ENCODE results near the gene OR2G3. TPM values are rescaled to one million over a fixed set of nuclear protein-coding genes. Genes with fewer than 3 reads are reported as not detected.

Gene OR2G3
- total RNA-seq, 1 donor from 2014 or later: not detected

DNA sequence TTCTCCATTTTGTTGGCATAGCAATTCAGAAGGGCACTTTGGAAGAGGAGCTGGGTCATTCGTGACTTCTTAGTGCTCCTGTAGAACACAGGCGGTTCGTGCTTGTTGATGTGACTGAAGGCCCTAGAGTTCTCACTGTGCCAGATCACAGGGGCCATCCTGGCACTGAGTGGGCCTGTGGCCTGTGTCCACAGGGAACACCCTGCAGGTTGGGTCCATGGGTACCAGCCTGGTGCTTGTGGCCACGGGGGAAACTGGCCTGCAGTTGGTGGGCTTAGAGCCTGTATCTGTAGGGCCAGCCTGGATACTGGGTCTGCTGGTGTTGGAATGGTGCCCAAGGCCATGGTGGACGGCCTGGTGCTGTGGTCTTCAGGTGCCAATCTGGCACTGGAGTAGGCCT, 9.2 kb downstream of the OR2G3 start:
- Mint-ChIP-seq H3K36me3 (ENCODE audit: low read depth) (no peaks in the 10 kb centered on the region), H3K4me1 (ENCODE audit: low read depth) (no peaks in the 10 kb centered on the region), H3K4me3 (ENCODE audit: unreplicated experiment) (no peak overlapping the region), H3K27me3 (ENCODE audit: low read depth) (no peaks in the 10 kb centered on the region), H3K27ac (ENCODE audit: unreplicated experiment) (no peak overlapping the region), H3K9me3 (ENCODE audit: low read depth) (peaks cover 19% of the 10 kb centered on the region)
- DNase-seq (ENCODE audit: low spot score): no peak
- TF ChIP-seq, protein P1, sequence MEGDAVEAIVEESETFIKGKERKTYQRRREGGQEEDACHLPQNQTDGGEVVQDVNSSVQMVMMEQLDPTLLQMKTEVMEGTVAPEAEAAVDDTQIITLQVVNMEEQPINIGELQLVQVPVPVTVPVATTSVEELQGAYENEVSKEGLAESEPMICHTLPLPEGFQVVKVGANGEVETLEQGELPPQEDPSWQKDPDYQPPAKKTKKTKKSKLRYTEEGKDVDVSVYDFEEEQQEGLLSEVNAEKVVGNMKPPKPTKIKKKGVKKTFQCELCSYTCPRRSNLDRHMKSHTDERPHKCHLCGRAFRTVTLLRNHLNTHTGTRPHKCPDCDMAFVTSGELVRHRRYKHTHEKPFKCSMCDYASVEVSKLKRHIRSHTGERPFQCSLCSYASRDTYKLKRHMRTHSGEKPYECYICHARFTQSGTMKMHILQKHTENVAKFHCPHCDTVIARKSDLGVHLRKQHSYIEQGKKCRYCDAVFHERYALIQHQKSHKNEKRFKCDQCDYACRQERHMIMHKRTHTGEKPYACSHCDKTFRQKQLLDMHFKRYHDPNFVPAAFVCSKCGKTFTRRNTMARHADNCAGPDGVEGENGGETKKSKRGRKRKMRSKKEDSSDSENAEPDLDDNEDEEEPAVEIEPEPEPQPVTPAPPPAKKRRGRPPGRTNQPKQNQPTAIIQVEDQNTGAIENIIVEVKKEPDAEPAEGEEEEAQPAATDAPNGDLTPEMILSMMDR (IDR thresholded peaks at IDR 0.05): no peak

DNA sequence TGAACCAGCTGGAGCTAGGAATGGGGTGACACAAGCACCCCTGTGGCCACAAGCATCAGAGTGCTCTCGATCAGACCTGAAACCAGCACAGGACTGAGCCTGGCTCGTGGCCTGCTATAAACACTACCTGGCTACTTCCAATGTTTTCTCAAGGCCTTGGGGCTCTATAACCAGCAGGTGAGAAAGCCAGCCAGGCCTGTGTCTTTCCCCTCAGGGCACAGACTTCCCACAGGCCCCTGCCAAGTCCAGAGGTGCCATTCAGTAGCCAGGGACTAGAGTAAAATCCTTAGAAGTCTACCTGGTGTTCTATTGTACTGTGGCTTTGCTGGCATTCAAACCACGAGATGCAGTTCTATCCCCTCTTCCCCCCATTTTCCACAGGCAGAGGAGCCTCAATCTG, 22.6 kb downstream of the OR2G3 start:
- H3K27me3 Mint-ChIP-seq (ENCODE audit: low read depth): no peaks in the 10 kb centered on the region
- H3K36me3 Mint-ChIP-seq (ENCODE audit: low read depth): no peaks in the 10 kb centered on the region
- DNase-seq (ENCODE audit: low spot score): no peak

GRCh38 chr1:247638011-247638410, 32.6 kb downstream of the OR2G3 start:
- no peak for DNase-seq (ENCODE audit: low spot score)
- Mint-ChIP-seq H3K4me3 (ENCODE audit: unreplicated experiment) (no peak overlapping the region), H3K27ac (ENCODE audit: unreplicated experiment) (no peak overlapping the region), H3K36me3 (ENCODE audit: low read depth) (no peaks in the 10 kb centered on the region), H3K27me3 (ENCODE audit: low read depth) (no peaks in the 10 kb centered on the region), H3K9me3 (ENCODE audit: low read depth) (peaks cover 31% of the 10 kb centered on the region), H3K4me1 (ENCODE audit: low read depth) (peaks cover 5% of the 10 kb centered on the region)
- TF ChIP-seq, protein P1 (IDR thresholded peaks at IDR 0.05): no peak

More for the DNA sequence above, 22.6 kb downstream of the OR2G3 start:
- TF ChIP-seq, protein P1 (IDR thresholded peaks at IDR 0.05): no peak
- Mint-ChIP-seq H3K4me3 (ENCODE audit: unreplicated experiment) (no peak overlapping the region), H3K27ac (ENCODE audit: unreplicated experiment) (no peak overlapping the region), H3K9me3 (ENCODE audit: low read depth) (peaks cover 31% of the 10 kb centered on the region), H3K4me1 (ENCODE audit: low read depth) (no peaks in the 10 kb centered on the region)

DNA sequence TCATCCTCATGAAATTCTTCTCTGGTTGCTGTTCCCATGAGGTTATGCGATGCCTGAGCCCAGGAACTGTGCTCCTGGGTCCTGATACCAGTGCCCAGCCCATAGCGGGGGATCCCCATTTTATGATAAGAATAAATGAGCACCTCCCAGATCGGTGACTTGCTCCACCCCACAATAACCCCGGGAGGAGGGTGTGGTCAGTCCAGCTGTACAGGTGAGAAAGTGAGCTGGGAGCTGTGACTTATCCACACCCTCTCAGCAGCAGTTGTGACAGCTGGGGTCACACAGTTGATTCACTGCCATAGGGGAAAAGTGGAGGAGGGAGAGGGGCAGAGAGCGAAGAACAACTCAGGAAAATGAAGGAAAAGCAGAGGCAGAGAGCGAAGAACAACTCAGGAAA, 33.4 kb downstream of the OR2G3 start:
- Mint-ChIP-seq H3K4me3 (ENCODE audit: unreplicated experiment) (peak overlapping the region; percentile 62), H3K4me1 (ENCODE audit: low read depth) (peaks cover 5% of the 10 kb centered on the region), H3K9me3 (ENCODE audit: low read depth) (peaks cover 26% of the 10 kb centered on the region), H3K27me3 (ENCODE audit: low read depth) (no peaks in the 10 kb centered on the region), H3K27ac (ENCODE audit: unreplicated experiment) (no peak overlapping the region), H3K36me3 (ENCODE audit: low read depth) (no peaks in the 10 kb centered on the region)
- TF ChIP-seq, protein P1 (IDR thresholded peaks at IDR 0.05): no peak
- DNase-seq (ENCODE audit: low spot score): no peak

DNA sequence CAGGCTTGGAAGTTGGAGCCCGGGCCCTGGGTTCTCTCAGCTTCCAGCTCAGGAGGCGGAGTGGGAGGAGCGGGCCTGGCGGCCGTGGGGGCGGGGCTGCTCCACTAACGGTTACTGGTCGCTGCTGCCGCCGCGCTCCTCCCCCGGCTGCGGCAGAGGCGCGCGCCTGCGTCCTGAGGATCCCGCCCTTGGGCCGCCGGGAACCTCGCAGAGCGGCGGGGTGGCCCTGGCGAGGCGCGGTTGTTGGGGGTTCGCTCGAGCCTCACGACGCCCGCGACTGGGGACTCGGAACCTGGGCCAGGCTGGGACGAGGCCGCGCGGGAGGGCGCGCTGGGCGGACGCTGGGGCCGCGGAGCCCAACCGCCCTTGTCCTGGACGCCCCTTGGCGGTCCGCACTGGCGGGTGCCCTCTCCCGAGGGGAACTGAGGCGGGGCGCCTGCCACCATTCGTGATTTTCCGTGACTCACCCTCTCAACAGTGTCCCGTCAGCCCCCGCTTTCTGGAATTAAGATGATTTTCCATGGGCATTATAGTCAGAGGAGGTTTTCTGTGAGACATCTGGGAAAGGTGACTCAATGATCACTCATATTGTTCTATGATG, 34.1 kb downstream of the OR2G3 start:
- H3K4me1 Mint-ChIP-seq (ENCODE audit: low read depth): peaks cover 5% of the 10 kb centered on the region
- peak overlapping the region; percentile 62 for H3K4me3 Mint-ChIP-seq (ENCODE audit: unreplicated experiment)
- TF ChIP-seq, protein P1 (IDR thresholded peaks at IDR 0.05): no peak
- no peaks in the 10 kb centered on the region for H3K36me3 Mint-ChIP-seq (ENCODE audit: low read depth)
- H3K9me3 Mint-ChIP-seq (ENCODE audit: low read depth): peaks cover 21% of the 10 kb centered on the region
- H3K27ac Mint-ChIP-seq (ENCODE audit: unreplicated experiment): no peak overlapping the region
- DNase-seq (ENCODE audit: low spot score): peak; percentile 87
- no peaks in the 10 kb centered on the region for H3K27me3 Mint-ChIP-seq (ENCODE audit: low read depth)

Data from chondrocyte (in vitro differentiated cells).